Lower lobe of right lung (tissue), 2 donors: ENCODE measurements around the gene ANKRD28. TPM values are rescaled to one million over a fixed set of nuclear protein-coding genes. Genes with fewer than 3 reads are reported as not detected.
"Not testable (repeated sequence)": the region's sequence is repeated elsewhere in the genome, so short reads cannot be mapped to it uniquely, and the experiment has no call there.

Source experiments
- ATAC-seq, 2 donors: fragments of 200-7000 bp; cut with Tn5 transposase; one replicate each; pipeline ENCODE4 v1.9.1; 2020 to 2022; ENCODE audit warnings: mild to moderate bottlenecking in 2 of 2, moderate library complexity in 2 of 2
- DNase-seq: peaks from one replicate; pipeline ENCODE4 v3.0.0-alpha.2; 2020
- H3K27ac ChIP-seq: fragments of 200-600 bp; one replicate; pipeline ENCODE4 v1.8.0; 2022
- H3K27me3 ChIP-seq: fragments of 200-600 bp; one replicate; pipeline ENCODE4 v1.8.0; 2022; ENCODE audit warnings: low read depth
- H3K36me3 ChIP-seq: fragments of 200-600 bp; one replicate; pipeline ENCODE4 v1.8.0; 2022; ENCODE audit warnings: mild to moderate bottlenecking
- H3K4me1 ChIP-seq: fragments of 200-600 bp; one replicate; pipeline ENCODE4 v1.8.0; 2022
- H3K4me3 ChIP-seq: fragments of 200-600 bp; one replicate; pipeline ENCODE4 v1.8.0; 2022; ENCODE audit warnings: mild to moderate bottlenecking
- H3K9me3 ChIP-seq: fragments of 200-600 bp; one replicate; pipeline ENCODE4 v1.8.0; 2022
- CTCF ChIP-seq: fragments of 200-600 bp; IDR thresholded peaks from one replicate; pipeline ENCODE4 v1.8.0; 2022; ENCODE audit warnings: antibody characterized with exemption, mild to moderate bottlenecking
- intact Hi-C: fragments of 100-400 bp; cut with DNase I; formaldehyde crosslinking; loops from one replicate; pipeline ENCODE4 v1.11.0; 2022
- total RNA-seq: library from RNA; stranded (reverse); fragmentation: NEBNext Ultra II Directional; extraction: Animal tissue kit (Norgen Biotek cat#: 25700); gene quantifications from one replicate; pipeline ENCODE4 v1.2.1, GENCODE V29; 2021
- donor health status: DM: no; HTN: yes; CAD: no; lungs with severe emphysema.

The ANKRD28 gene
- total RNA-seq, 1 donor from 2014 or later, result 57.2 TPM

GRCh38 chr3:15781131-15781530 lies 16.6 kb downstream of the ANKRD28 start:
- H3K27ac ChIP-seq, result no peak overlapping the region
- TF ChIP-seq CTCF, result no peak
- ATAC-seq (no peak), DNase-seq (no peak)
- no peaks in the 10 kb centered on the region for H3K27me3 ChIP-seq
- no peaks in the 10 kb centered on the region for H3K36me3 ChIP-seq
- H3K4me3 ChIP-seq, result no peak overlapping the region
- H3K9me3 ChIP-seq, result no peaks in the 10 kb centered on the region
- H3K4me1 ChIP-seq, result peaks cover 11% of the 10 kb centered on the region
- intact Hi-C loops, result no loop called here

DNA sequence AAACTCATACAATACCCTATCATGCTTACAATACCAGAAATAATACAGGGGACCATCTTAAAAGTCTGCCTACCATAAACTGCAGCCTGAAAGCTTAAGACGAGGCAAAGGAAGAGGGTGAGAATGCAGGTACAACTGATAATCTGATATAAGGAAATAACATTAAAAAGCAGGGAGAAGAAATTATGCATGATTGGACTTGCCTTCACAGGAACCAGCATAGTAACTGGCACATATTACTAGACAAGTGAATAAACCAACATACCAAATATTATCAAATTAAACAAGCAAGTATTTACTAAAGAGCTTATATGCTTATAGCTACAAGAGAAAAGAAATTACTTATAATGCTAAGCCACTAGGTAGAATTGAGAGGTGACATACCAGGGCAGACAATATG lies 18.7 kb downstream of the ANKRD28 start:
- Histone ChIP-seq H3K36me3 (no peaks in the 10 kb centered on the region), H3K4me3 (no peak overlapping the region), H3K4me1 (peaks cover 10% of the 10 kb centered on the region), H3K27me3 (no peaks in the 10 kb centered on the region), H3K9me3 (no peaks in the 10 kb centered on the region), H3K27ac (no peak overlapping the region)
- intact Hi-C loops, result no loop called here
- no peak for TF ChIP-seq CTCF
- DNase-seq (no peak), ATAC-seq (no peak)

- Histone ChIP-seq H3K36me3 (no peaks in the 10 kb centered on the region), H3K9me3 (no peaks in the 10 kb centered on the region), H3K4me1 (peaks cover 4% of the 10 kb centered on the region), H3K4me3 (no peak overlapping the region), H3K27ac (no peak overlapping the region), H3K27me3 (no peaks in the 10 kb centered on the region)
- no peak for TF ChIP-seq CTCF
- DNase-seq (no peak), ATAC-seq (no peak)
- intact Hi-C loops, result no loop called here
Observed at GRCh38 chr3:15778332-15778858, 19.4 kb downstream of the ANKRD28 start.

DNA sequence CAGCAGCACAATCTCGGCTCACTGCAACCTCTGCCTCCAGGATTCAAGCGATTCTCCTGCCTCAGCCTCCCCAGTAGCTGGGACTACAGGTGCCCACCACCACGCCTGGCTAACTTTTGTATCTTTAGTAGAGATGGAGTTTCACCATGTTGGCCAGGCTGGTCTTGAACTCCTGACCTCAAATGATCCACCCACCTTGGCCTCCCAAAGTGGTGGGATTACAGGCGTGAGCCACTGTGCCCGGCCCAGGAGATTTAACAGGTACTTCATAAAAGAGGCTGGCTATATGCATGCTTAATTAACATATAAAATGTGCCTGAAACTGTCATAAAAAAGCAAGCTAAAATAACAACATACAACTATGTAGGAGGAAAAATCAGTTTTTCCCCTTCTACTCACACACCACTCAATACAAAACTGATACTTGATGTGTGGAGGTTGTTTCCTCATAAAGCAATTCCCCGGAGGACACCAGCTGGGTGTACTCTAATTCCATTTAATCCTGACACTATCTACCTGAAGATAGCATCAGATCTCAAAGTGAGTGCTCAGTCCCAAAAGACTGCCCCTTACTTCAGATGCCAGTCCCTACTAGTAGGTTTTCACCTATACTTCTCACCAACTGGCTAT lies 22.7 kb downstream of the ANKRD28 start:
- intact Hi-C loops, ATAC-seq, H3K4me3 ChIP-seq, H3K36me3 ChIP-seq, H3K9me3 ChIP-seq, H3K27me3 ChIP-seq, H3K27ac ChIP-seq, H3K4me1 ChIP-seq, DNase-seq: not testable (repeated sequence)

DNA sequence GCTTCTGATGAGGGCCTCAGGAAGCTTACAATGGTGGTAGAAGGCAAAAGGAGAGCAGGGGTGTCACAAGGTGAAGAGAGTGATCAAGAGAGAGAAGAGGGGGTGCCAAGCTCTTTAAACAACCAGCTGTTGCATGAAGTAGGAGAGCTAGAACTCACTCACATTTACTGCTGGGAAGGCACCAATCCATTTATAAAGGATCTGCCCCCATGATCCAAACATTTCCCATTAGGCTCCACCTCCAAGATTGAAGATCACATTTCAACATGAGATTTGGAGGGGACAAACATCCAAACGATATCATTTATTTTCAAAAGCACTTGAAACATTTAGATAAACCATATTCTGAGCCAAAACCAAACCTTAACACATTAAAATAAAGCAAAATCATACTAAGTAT lies 26.3 kb downstream of the ANKRD28 start:
- intact Hi-C loops, result no loop called here
- no peak for ATAC-seq
- no peak for TF ChIP-seq CTCF

DNA sequence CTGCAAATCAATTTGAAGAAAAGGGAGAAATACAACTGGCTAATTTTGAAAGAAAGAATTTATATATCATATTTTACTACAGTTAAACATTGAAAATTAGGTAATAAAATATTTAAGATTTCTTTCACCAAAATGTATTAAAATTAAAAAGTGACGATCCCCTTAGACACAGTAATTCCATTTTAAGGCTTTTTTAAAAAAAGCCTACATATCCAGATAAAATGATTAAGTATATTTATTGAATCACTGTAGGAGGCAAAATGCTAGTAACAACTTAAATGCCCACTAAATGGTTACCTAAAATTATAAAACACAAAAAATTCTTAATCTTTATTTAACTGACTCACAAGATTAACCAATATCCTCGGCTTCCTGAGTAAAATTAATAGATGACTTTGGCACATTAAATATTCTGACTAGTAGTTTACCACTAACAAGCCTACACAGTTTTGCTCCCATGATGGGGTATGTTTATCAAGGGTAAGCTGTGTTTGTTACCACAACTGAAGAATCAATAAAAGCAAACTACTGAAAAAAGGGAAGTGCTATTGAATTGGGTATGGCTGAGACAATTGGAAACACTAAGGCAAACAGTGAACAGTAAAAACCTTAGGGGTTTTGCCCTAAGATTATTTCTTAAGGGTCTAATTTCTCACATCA lies 28.4 kb downstream of the ANKRD28 start:
- intact Hi-C loops, result no loop called here
- TF ChIP-seq CTCF, result no peak
- Histone ChIP-seq H3K4me1 (peaks cover 12% of the 10 kb centered on the region), H3K4me3 (no peak overlapping the region), H3K9me3 (no peaks in the 10 kb centered on the region), H3K27me3 (no peaks in the 10 kb centered on the region), H3K27ac (no peak overlapping the region), H3K36me3 (no peaks in the 10 kb centered on the region)
- ATAC-seq (no peak), DNase-seq (no peak)

More for the DNA sequence above, 26.3 kb downstream of the ANKRD28 start:
- DNase-seq, result no peak
- no peaks in the 10 kb centered on the region for H3K27me3 ChIP-seq
- H3K36me3 ChIP-seq, result no peaks in the 10 kb centered on the region
- H3K4me1 ChIP-seq, result peaks cover 12% of the 10 kb centered on the region
- no peak overlapping the region for H3K27ac ChIP-seq
- no peaks in the 10 kb centered on the region for H3K9me3 ChIP-seq
- H3K4me3 ChIP-seq, result no peak overlapping the region
